Measurements from ENCODE around the gene RPTOR. TPM values are rescaled to one million over a fixed set of nuclear protein-coding genes. Genes with fewer than 3 reads are reported as not detected.

RPTOR gene
- polyA plus RNA-seq, 2 donors = 7.1 to 10.5 TPM

- 93 to 97% methylated on average over 19 of the region's 19 CpGs for WGBS, 2 donors
- Histone ChIP-seq H3K4me1 (ENCODE audit: control insufficient read depth in 2 of 2, insufficient read depth in 2 of 2, low read length in 1 of 2) (peaks cover 2 to 5% of the 10 kb centered on the region in 2 donors), H3K36me3 (ENCODE audit: control insufficient read depth in 2 of 2, insufficient read depth in 2 of 2, low read length in 1 of 2) (no peaks in the 10 kb centered on the region)
Observed at GRCh38 chr17:80643326-80644099, 98.9 kb downstream of the RPTOR start.

GRCh38 chr17:80644536-80644935 is 99.9 kb downstream of the RPTOR start:
- Histone ChIP-seq H3K4me1 (ENCODE audit: control insufficient read depth in 2 of 2, insufficient read depth in 2 of 2, low read length in 1 of 2) (peaks cover 2 to 6% of the 10 kb centered on the region in 2 donors), H3K36me3 (ENCODE audit: control insufficient read depth in 2 of 2, insufficient read depth in 2 of 2, low read length in 1 of 2) (no peaks in the 10 kb centered on the region), H3K27me3 (ENCODE audit: control insufficient read depth in 1 of 2, insufficient read depth in 2 of 2, low read length in 2 of 2) (no peaks in the 10 kb centered on the region), H3K4me3 (ENCODE audit: low read depth in 1 of 2, low read length in 2 of 2) (no peak overlapping the region), H3K27ac (ENCODE audit: low read depth in 2 of 2, low read length in 1 of 2) (no peak overlapping the region), H3K9me3 (ENCODE audit: control insufficient read depth in 2 of 2, insufficient read depth in 1 of 2, low read depth in 1 of 2, low read length in 1 of 2) (peaks cover 0 to 3% of the 10 kb centered on the region in 2 donors)
- WGBS, 2 donors = 96 to 99% methylated on average over 3 of the region's 3 CpGs

More at GRCh38 chr17:80643326-80644099, 98.9 kb downstream of the RPTOR start:
- H3K27me3 ChIP-seq (ENCODE audit: control insufficient read depth in 1 of 2, insufficient read depth in 2 of 2, low read length in 2 of 2) = no peaks in the 10 kb centered on the region
- peaks cover 0 to 3% of the 10 kb centered on the region in 2 donors for H3K9me3 ChIP-seq (ENCODE audit: control insufficient read depth in 2 of 2, insufficient read depth in 1 of 2, low read depth in 1 of 2, low read length in 1 of 2)
- no peak overlapping the region for H3K27ac ChIP-seq (ENCODE audit: low read depth in 2 of 2, low read length in 1 of 2)
- no peak overlapping the region for H3K4me3 ChIP-seq (ENCODE audit: low read depth in 1 of 2, low read length in 2 of 2)

DNA sequence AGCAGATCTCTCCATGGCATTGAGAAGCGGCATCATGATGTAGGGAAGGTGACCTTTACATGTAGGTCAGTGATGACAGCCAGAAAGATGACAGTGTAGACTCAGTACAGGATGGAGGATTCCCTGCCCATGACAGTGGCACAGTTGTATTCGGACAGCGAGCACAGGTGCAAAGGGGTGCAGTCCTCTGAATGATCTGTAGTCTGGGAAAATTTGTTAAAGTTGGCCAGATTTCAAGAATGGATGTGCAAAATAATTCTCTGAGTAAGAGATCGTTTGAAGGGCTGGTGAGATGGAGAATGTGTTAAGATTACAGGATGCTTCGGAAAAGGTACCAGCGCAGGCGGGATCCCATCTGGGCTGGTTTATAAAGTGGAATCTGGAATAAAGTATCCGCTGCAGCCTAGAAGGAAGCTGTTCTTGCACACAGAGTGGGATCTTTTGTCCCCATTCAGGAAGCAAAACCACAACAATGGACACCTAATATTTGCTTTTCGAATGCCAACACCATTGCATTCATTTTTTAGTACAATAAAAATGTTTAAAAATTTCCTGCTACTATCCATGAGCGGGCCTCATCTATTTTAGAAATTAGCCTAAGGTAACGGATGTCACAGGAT is 101.2 kb downstream of the RPTOR start:
- 85 to 90% methylated on average over 11 of the region's 11 CpGs for WGBS, 2 donors
- H3K9me3 ChIP-seq (ENCODE audit: control insufficient read depth in 2 of 2, insufficient read depth in 1 of 2, low read depth in 1 of 2, low read length in 1 of 2) = peaks cover 0 to 3% of the 10 kb centered on the region in 2 donors
- peaks cover 0 to 9% of the 10 kb centered on the region in 2 donors for H3K4me1 ChIP-seq (ENCODE audit: control insufficient read depth in 2 of 2, insufficient read depth in 2 of 2, low read length in 1 of 2)
- no peaks in the 10 kb centered on the region for H3K36me3 ChIP-seq (ENCODE audit: control insufficient read depth in 2 of 2, insufficient read depth in 2 of 2, low read length in 1 of 2)
- no peak overlapping the region for H3K4me3 ChIP-seq (ENCODE audit: low read depth in 1 of 2, low read length in 2 of 2)
- no peak overlapping the region for H3K27ac ChIP-seq (ENCODE audit: low read depth in 2 of 2, low read length in 1 of 2)
- H3K27me3 ChIP-seq (ENCODE audit: control insufficient read depth in 1 of 2, insufficient read depth in 2 of 2, low read length in 2 of 2) = no peaks in the 10 kb centered on the region

- no peaks in the 10 kb centered on the region for H3K36me3 ChIP-seq (ENCODE audit: control insufficient read depth in 2 of 2, insufficient read depth in 2 of 2, low read length in 1 of 2)
- H3K27ac ChIP-seq (ENCODE audit: low read depth in 2 of 2, low read length in 1 of 2) = no peak overlapping the region
- no peak overlapping the region for H3K4me3 ChIP-seq (ENCODE audit: low read depth in 1 of 2, low read length in 2 of 2)
- WGBS, 2 donors = 87 to 93% methylated on average over 9 of the region's 9 CpGs
- peaks cover 0 to 3% of the 10 kb centered on the region in 2 donors for H3K9me3 ChIP-seq (ENCODE audit: control insufficient read depth in 2 of 2, insufficient read depth in 1 of 2, low read depth in 1 of 2, low read length in 1 of 2)
- H3K27me3 ChIP-seq (ENCODE audit: control insufficient read depth in 1 of 2, insufficient read depth in 2 of 2, low read length in 2 of 2) = no peaks in the 10 kb centered on the region
- peaks cover 0 to 9% of the 10 kb centered on the region in 2 donors for H3K4me1 ChIP-seq (ENCODE audit: control insufficient read depth in 2 of 2, insufficient read depth in 2 of 2, low read length in 1 of 2)
Observed at GRCh38 chr17:80646328-80646727, 101.7 kb downstream of the RPTOR start.

DNA sequence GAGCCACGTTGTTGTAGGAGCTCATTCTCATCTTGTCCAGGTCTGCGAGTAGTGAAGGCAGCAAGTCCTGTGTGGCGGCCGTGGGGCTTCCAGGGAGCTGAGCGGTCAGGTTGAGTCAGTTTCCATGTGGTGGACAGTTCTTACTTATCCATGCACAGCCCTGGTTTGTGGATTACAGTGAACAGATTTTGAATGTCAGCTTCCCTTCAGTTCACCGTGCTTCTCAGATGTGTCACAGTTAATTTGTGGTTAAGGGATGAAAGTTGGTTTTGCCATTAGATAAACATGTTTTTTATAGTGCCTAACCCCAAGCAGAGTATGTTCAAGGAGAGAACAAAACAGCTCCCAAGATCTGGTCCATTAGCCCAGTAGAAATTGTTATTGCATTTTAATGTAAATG is 103.1 kb downstream of the RPTOR start:
- H3K36me3 ChIP-seq (ENCODE audit: control insufficient read depth in 2 of 2, insufficient read depth in 2 of 2, low read length in 1 of 2) = no peaks in the 10 kb centered on the region
- WGBS, 2 donors = 74 to 84% methylated on average over 6 of the region's 6 CpGs
- peaks cover 0 to 9% of the 10 kb centered on the region in 2 donors for H3K4me1 ChIP-seq (ENCODE audit: control insufficient read depth in 2 of 2, insufficient read depth in 2 of 2, low read length in 1 of 2)
- H3K27me3 ChIP-seq (ENCODE audit: control insufficient read depth in 1 of 2, insufficient read depth in 2 of 2, low read length in 2 of 2) = no peaks in the 10 kb centered on the region
- no peak overlapping the region for H3K27ac ChIP-seq (ENCODE audit: low read depth in 2 of 2, low read length in 1 of 2)
- no peak overlapping the region for H3K4me3 ChIP-seq (ENCODE audit: low read depth in 1 of 2, low read length in 2 of 2)
- H3K9me3 ChIP-seq (ENCODE audit: control insufficient read depth in 2 of 2, insufficient read depth in 1 of 2, low read depth in 1 of 2, low read length in 1 of 2) = peaks cover 0 to 3% of the 10 kb centered on the region in 2 donors

GRCh38 chr17:80649200-80649644 is 104.6 kb downstream of the RPTOR start:
- WGBS, 2 donors = 90% methylated on average over 10 of the region's 10 CpGs
- Histone ChIP-seq H3K4me1 (ENCODE audit: control insufficient read depth in 2 of 2, insufficient read depth in 2 of 2, low read length in 1 of 2) (peaks cover 0 to 9% of the 10 kb centered on the region in 2 donors), H3K27me3 (ENCODE audit: control insufficient read depth in 1 of 2, insufficient read depth in 2 of 2, low read length in 2 of 2) (no peaks in the 10 kb centered on the region), H3K9me3 (ENCODE audit: control insufficient read depth in 2 of 2, insufficient read depth in 1 of 2, low read depth in 1 of 2, low read length in 1 of 2) (peaks cover 0 to 2% of the 10 kb centered on the region in 2 donors), H3K4me3 (ENCODE audit: low read depth in 1 of 2, low read length in 2 of 2) (no peak overlapping the region), H3K27ac (ENCODE audit: low read depth in 2 of 2, low read length in 1 of 2) (no peak overlapping the region), H3K36me3 (ENCODE audit: control insufficient read depth in 2 of 2, insufficient read depth in 2 of 2, low read length in 1 of 2) (no peaks in the 10 kb centered on the region)

DNA sequence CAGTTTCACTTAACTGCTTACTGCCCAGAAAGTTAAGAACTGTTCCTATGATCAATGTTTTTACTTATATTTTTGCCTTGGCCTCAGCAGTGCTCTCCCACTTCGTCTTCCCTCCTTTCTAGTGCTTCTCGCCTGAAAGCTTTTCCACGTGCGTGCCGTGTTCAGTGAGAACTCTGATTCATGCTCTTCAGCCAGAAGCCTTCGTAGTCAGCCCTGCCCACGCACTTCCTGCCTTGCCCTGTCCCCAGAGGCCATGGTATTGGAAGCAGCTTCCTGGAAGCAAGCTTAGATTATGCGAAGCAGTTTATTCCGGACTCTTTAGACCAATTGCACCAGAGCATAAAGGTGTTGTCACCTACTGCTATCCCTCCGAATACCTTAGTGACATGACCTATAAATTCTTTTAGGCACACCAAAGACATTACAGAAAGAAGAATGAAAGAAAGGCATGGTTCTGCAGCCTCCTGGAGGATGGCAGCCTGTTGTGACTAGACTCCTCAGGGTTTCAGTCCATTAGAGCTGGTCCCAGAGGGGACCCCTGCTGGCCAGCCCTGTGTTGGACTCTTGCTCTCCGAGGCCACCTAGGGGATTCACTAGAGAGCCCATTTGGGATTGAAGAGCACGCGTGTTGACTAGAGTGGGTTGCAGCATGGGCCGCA is 105.2 kb downstream of the RPTOR start:
- no peaks in the 10 kb centered on the region for H3K27me3 ChIP-seq (ENCODE audit: control insufficient read depth in 1 of 2, insufficient read depth in 2 of 2, low read length in 2 of 2)
- peaks cover 0 to 9% of the 10 kb centered on the region in 2 donors for H3K4me1 ChIP-seq (ENCODE audit: control insufficient read depth in 2 of 2, insufficient read depth in 2 of 2, low read length in 1 of 2)
- H3K27ac ChIP-seq (ENCODE audit: low read depth in 2 of 2, low read length in 1 of 2) = peak overlapping the region in 1 of 2 donors; percentile 35
- no peaks in the 10 kb centered on the region for H3K36me3 ChIP-seq (ENCODE audit: control insufficient read depth in 2 of 2, insufficient read depth in 2 of 2, low read length in 1 of 2)
- peaks cover 0 to 2% of the 10 kb centered on the region in 2 donors for H3K9me3 ChIP-seq (ENCODE audit: control insufficient read depth in 2 of 2, insufficient read depth in 1 of 2, low read depth in 1 of 2, low read length in 1 of 2)
- 50 to 60% methylated on average over 14 of the region's 14 CpGs for WGBS, 2 donors
- H3K4me3 ChIP-seq (ENCODE audit: low read depth in 1 of 2, low read length in 2 of 2) = no peak overlapping the region

DNA sequence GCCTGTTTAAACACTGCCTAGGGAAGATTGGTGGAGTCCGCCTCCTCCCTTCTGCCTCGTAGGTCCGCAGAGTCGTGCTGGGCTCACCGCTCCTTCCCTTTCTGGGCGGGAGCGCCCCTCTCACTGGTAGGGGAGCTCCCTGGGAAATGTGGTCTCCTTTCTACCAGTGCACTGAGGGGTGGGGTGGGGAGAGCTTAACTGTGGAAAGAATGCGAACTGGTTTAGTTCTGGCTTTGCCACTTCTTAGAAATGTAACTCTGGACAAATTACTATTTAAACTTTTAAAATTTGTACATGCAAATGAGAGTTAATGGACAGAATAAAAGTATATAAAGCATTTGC is 105.7 kb downstream of the RPTOR start:
- peaks cover 0 to 2% of the 10 kb centered on the region in 2 donors for H3K9me3 ChIP-seq (ENCODE audit: control insufficient read depth in 2 of 2, insufficient read depth in 1 of 2, low read depth in 1 of 2, low read length in 1 of 2)
- no peak overlapping the region for H3K4me3 ChIP-seq (ENCODE audit: low read depth in 1 of 2, low read length in 2 of 2)
- H3K27me3 ChIP-seq (ENCODE audit: control insufficient read depth in 1 of 2, insufficient read depth in 2 of 2, low read length in 2 of 2) = no peaks in the 10 kb centered on the region
- H3K4me1 ChIP-seq (ENCODE audit: control insufficient read depth in 2 of 2, insufficient read depth in 2 of 2, low read length in 1 of 2) = peaks cover 0 to 9% of the 10 kb centered on the region in 2 donors
- H3K36me3 ChIP-seq (ENCODE audit: control insufficient read depth in 2 of 2, insufficient read depth in 2 of 2, low read length in 1 of 2) = no peaks in the 10 kb centered on the region
- H3K27ac ChIP-seq (ENCODE audit: low read depth in 2 of 2, low read length in 1 of 2) = peak overlapping the region in 1 of 2 donors; percentile 35
- 90 to 91% methylated on average over 8 of the region's 8 CpGs for WGBS, 2 donors

GRCh38 chr17:80650751-80651518 is 106.3 kb downstream of the RPTOR start:
- no peaks in the 10 kb centered on the region for H3K36me3 ChIP-seq (ENCODE audit: control insufficient read depth in 2 of 2, insufficient read depth in 2 of 2, low read length in 1 of 2)
- peaks cover 0 to 2% of the 10 kb centered on the region in 2 donors for H3K9me3 ChIP-seq (ENCODE audit: control insufficient read depth in 2 of 2, insufficient read depth in 1 of 2, low read depth in 1 of 2, low read length in 1 of 2)
- H3K27ac ChIP-seq (ENCODE audit: low read depth in 2 of 2, low read length in 1 of 2) = no peak overlapping the region
- H3K4me1 ChIP-seq (ENCODE audit: control insufficient read depth in 2 of 2, insufficient read depth in 2 of 2, low read length in 1 of 2) = peaks cover 0 to 9% of the 10 kb centered on the region in 2 donors
- 91 to 93% methylated on average over 17 of the region's 17 CpGs for WGBS, 2 donors
- no peak overlapping the region for H3K4me3 ChIP-seq (ENCODE audit: low read depth in 1 of 2, low read length in 2 of 2)
- H3K27me3 ChIP-seq (ENCODE audit: control insufficient read depth in 1 of 2, insufficient read depth in 2 of 2, low read length in 2 of 2) = no peaks in the 10 kb centered on the region
